ENCODE data around the gene RGS7BP.
A peak's percentile ranks its signal among the peaks of the same experiment; 100 is the strongest.

GRCh38 chr5:64612344-64612961 is 106.6 kb downstream of the RGS7BP start:
- no peak for TF ChIP-seq POLR2AphosphoS5 (IDR thresholded peaks at IDR 0.05)
- no peak for TF ChIP-seq POLR2A (IDR thresholded peaks at IDR 0.05)
- TF ChIP-seq CTCF (IDR thresholded peaks at IDR 0.05): peak; percentile 33 to 71 (median 55)
